K562 (cell line): ENCODE results near the gene TPCN1. TPM values are rescaled to one million over a fixed set of nuclear protein-coding genes. Genes with fewer than 3 reads are reported as not detected.

Source experiments
- ATAC-seq: fragments of 200-7000 bp; cut with Tn5 transposase; 3 replicates; pipeline ENCODE4 v1.9.1; 2020; ENCODE audit warnings: moderate library complexity
- BruUV-seq: library from RNA; stranded (reverse); fragments of 400-500 nt; replicated peaks from 2 replicates; lab custom pipeline; 2021; lab: Mats Ljungman, UMichigan
- CTCF ChIA-PET: fragments of 300-600 bp; formaldehyde crosslinking; extraction: SDS; loops from one replicate; lab custom pipeline; 2021; ENCODE audit warnings: low intra/inter-chr PET ratio; lab: Yijun Ruan, JAX
- POLR2A ChIA-PET: fragments of 300-600, 350-650 bp; sonication (Branson Sonifier 250); formaldehyde crosslinking; extraction: SDS; loops from one replicate; lab custom pipeline; 2021; ENCODE audit warnings: antibody characterized with exemption, inconsistent platforms; lab: Yijun Ruan, JAX
- DNase-seq, 4 experiments: peaks; one replicate each; pipeline versions ENCODE4 v3.0.0 to v3.0.0-alpha.2; 2011 to 2018; ENCODE audit warnings: low spot score in 3 of 4, mixed read lengths in 3 of 4; ENCODE audit errors: extremely low read depth in 1 of 4
- FAIRE-seq: peaks from 2 replicates; lab custom pipeline; 2011; peaks lifted over from hg19 to GRCh38; lab: Jason Lieb, UNC
- H2AFZ ChIP-seq: 2 replicates; pipeline ENCODE4 v1.6.0; 2011; ENCODE audit warnings: low read depth, low read length, control low read depth, inconsistent platforms
- H3K27ac ChIP-seq: fragments of 200-600 bp; 3 replicates; pipeline ENCODE4 v1.8.0; 2011; ENCODE audit warnings: low read depth, mild to moderate bottlenecking, control low read depth, inconsistent platforms, low read length, moderate library complexity, mixed read lengths; ENCODE audit errors: extremely low read depth
- H3K27me3 ChIP-seq, 2 experiments: fragments of 300-600 bp in 1 of 2; 2 replicates in 1 of 2; 3 replicates in 1 of 2; pipeline versions ENCODE4 v1.6.0 to v1.8.0; 2011; ENCODE audit warnings: inconsistent platforms in 2 of 2, low read length in 2 of 2, mild to moderate bottlenecking in 1 of 2, mixed read lengths in 1 of 2, moderate library complexity in 1 of 2; ENCODE audit not compliant: control insufficient read depth in 2 of 2, insufficient read depth in 2 of 2
- H3K36me3 ChIP-seq: fragments of 300-600 bp; 3 replicates; pipeline ENCODE4 v1.8.0; 2011; ENCODE audit warnings: mild to moderate bottlenecking, low read length, inconsistent platforms; ENCODE audit not compliant: control insufficient read depth, insufficient read depth
- H3K4me1 ChIP-seq, 2 experiments: fragments of 200-600 bp in 1 of 2; replicated peaks in 1 of 2; 2 replicates in 1 of 2; 3 replicates in 1 of 2; pipeline versions ENCODE4 v1.5.1 to v1.8.0; 2011; ENCODE audit warnings: inconsistent platforms in 2 of 2, low read length in 2 of 2, mild to moderate bottlenecking in 1 of 2, mixed read lengths in 1 of 2, moderate library complexity in 1 of 2; ENCODE audit not compliant: control insufficient read depth in 2 of 2, insufficient read depth in 2 of 2
- H3K4me2 ChIP-seq: 2 replicates; pipeline ENCODE4 v1.6.1; 2011; ENCODE audit warnings: low read length, control low read depth, inconsistent platforms, mixed read lengths; ENCODE audit not compliant: insufficient read depth
- H3K4me3 ChIP-seq: fragments of 200-600 bp; sonication (generic), shearing (Covaris generic); 2 replicates; pipeline ENCODE4 v1.5.1; 2016; ENCODE audit warnings: control low read depth, inconsistent platforms
- H3K79me2 ChIP-seq: fragments of 200-600 bp; 3 replicates; pipeline ENCODE4 v1.8.0; 2011; ENCODE audit warnings: low read length, inconsistent platforms; ENCODE audit not compliant: control insufficient read depth, insufficient read depth
- H3K9ac ChIP-seq, 2 experiments: 2 replicates each; pipeline versions ENCODE4 v1.6.0 to v1.6.1; 2011; ENCODE audit warnings: low read depth in 2 of 2, low read length in 2 of 2, control low read depth in 1 of 2, inconsistent platforms in 1 of 2, mild to moderate bottlenecking in 1 of 2, mixed read lengths in 1 of 2; ENCODE audit not compliant: insufficient read depth in 1 of 2
- H3K9me1 ChIP-seq: one replicate; pipeline ENCODE4 v1.6.0; 2011; ENCODE audit warnings: inconsistent platforms, mild to moderate bottlenecking, low read length, moderate library complexity; ENCODE audit not compliant: control insufficient read depth, insufficient read depth
- H3K9me3 ChIP-seq: replicated peaks from 2 replicates; pipeline ENCODE4 v1.5.1; 2011; ENCODE audit warnings: low read depth, low read length, inconsistent platforms; ENCODE audit not compliant: control insufficient read depth, insufficient read depth
- H4K20me1 ChIP-seq: replicated peaks from 2 replicates; pipeline ENCODE4 v1.6.1; 2011; ENCODE audit warnings: low read length, inconsistent platforms, mixed read lengths; ENCODE audit not compliant: control insufficient read depth, insufficient read depth
- CAMTA2 ChIP-seq: fragments of 250-450 bp; sonication (Bioruptor Pico); conservative IDR thresholded peaks from 2 replicates; pipeline ENCODE4 v1.5.1; 2022
- EGR1 ChIP-seq: fragments of 450-650 bp; conservative IDR thresholded peaks from 2 replicates; pipeline ENCODE4 v1.6.1; 2017; ENCODE audit warnings: mild to moderate bottlenecking
- TEAD1 ChIP-seq, 2 experiments: fragments of 450-650 bp in 1 of 2; sonication (generic) in 1 of 2; formaldehyde crosslinking; IDR thresholded peaks; 2 replicates each; pipeline versions ENCODE4 v1.4.0 to v1.8.0; 2020 to 2022; ENCODE audit warnings: mild to moderate bottlenecking in 2 of 2, missing genetic modification reagents in 1 of 2
- ZNF224 ChIP-seq: sonication (generic); formaldehyde crosslinking; IDR thresholded peaks from 2 replicates; pipeline ENCODE4 v1.8.0; 2022; ENCODE audit warnings: mild to moderate bottlenecking, missing genetic modification reagents
- WGBS: fragments of 100-300 bp; shearing (Covaris generic); methylation state at CpG from one replicate; pipeline ENCODE4 v1.1.6; 2016; ENCODE audit warnings: low coverage, mixed read lengths; ENCODE audit not compliant: insufficient coverage; ENCODE audit errors: missing lambda C conversion rate; 5-methylcytosine and 5-hydroxymethylcytosine counted together
- in situ Hi-C: fragments of 300-500 bp; cut with MboI; formaldehyde crosslinking; loops from 4 replicates; pipeline ENCODE4 v1.15.0; 2018; ENCODE audit warnings: inconsistent platforms, mixed read lengths
- intact Hi-C: fragments of 100-400 bp; cut with micrococcal nuclease; formaldehyde crosslinking; loops from 2 replicates; pipeline ENCODE4 v1.14.2; 2022
- polyA plus RNA-seq, 8 experiments: library from polyadenylated mRNA; depleted of rRNA in 4 of 8; stranded (reverse) in 5 of 8; unstranded in 3 of 8; fragments of >200 nt; fragmentation: Nextera tagmentation in 2 of 8; fragmentation: Illumina TruSeq in 1 of 8; extraction: Ambion mirVana in 2 of 8; extraction: Trizol in 1 of 8; gene quantifications; 2 replicates each; pipeline versions ENCODE4 v1.2.1 to v1.2.3, GENCODE V29; 2011 to 2014; ENCODE audit warnings: inconsistent platforms in 1 of 8, missing spikeins in 1 of 8
- total RNA-seq, 7 experiments: library from RNA; depleted of rRNA in 6 of 7; stranded (reverse); fragments of >200 nt in 6 of 7; fragmentation: Illumina TruSeq in 2 of 7; extraction: Trizol in 2 of 7; gene quantifications; 2 replicates each; pipeline versions ENCODE4 v1.2.1 to v1.2.3, GENCODE V29; 2011 to 2021; ENCODE audit warnings: low replicate concordance in 1 of 7
- TF ChIP-seq, protein P1 (sequence below): fragments of 450-650 bp; IDR thresholded peaks from 2 replicates; pipeline ENCODE4 v1.6.1; 2017; ENCODE audit warnings: antibody characterized with exemption, mild to moderate bottlenecking
- TF ChIP-seq, protein P2 (sequence below): fragments of 450-650 bp; IDR thresholded peaks from 2 replicates; pipeline ENCODE4 v1.6.1; 2016; ENCODE audit warnings: mild to moderate bottlenecking, moderate library complexity

The TPCN1 gene
- total and polyA plus RNA-seq, 9 of the 15 experiments (the other 6 are each of a cell fraction or from before 2014, with no cell fraction given) = 0.80 to 23.8 (median 7.4) TPM

DNA sequence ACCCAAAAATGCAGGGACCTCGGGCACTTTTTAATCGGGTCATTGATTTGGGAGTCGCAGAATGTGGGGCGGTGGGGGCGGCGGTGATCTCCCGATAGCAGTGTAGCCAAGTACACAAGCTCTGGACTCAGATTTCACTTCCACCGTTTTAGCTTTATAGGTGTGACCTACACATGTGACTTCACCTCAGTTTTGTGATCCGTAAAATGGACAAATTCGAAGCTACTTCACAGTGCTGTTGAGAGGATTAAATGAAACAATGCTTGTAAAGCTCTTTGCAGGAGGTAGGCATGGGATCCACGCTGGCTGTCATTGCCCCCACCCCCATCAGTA lies 35.3 kb upstream of the TPCN1 start:
- H3K4me3 ChIP-seq = peak overlapping the region; percentile 91
- WGBS = 2% methylated on average over 11 of the region's 11 CpGs
- peaks cover 70% of the 10 kb centered on the region for H3K79me2 ChIP-seq
- H3K9me3 ChIP-seq = no peaks in the 10 kb centered on the region
- H4K20me1 ChIP-seq = no peaks in the 10 kb centered on the region; the same call in 1 of the 2 replicates
- peaks cover 55% of the 10 kb centered on the region for H3K36me3 ChIP-seq
- CTCF ChIA-PET = no interaction called here
- POLR2A ChIA-PET = interaction anchor here (0.5 to 1.4 kb wide), 5 partner anchors 10 to 1003 kb away, joined by 3 to 4 read pairs (median 3); no protein-coding TSS in a partner anchor
- FAIRE-seq (no peak), DNase-seq (peak in 1 of 4 experiments; percentile 65), ATAC-seq (peak; percentile 1; the same call in 2 of the 3 replicates)
- peaks cover 33 to 38% of the 10 kb centered on the region in 2 experiments; a peak in 4 of 5 replicates for H3K4me1 ChIP-seq
- H3K27ac ChIP-seq = peak overlapping the region; percentile 97
- intact Hi-C loops = no loop called here
- no peaks in the 10 kb centered on the region for H3K9me1 ChIP-seq
- peak overlapping the region; percentile 97 for H2AFZ ChIP-seq
- no peaks in the 10 kb centered on the region for H3K27me3 ChIP-seq
- BruUV-seq = no TSS peak
- in situ Hi-C loops = loop anchor here (25.0 kb wide), 1 partner anchor 226 kb away; the partner anchor contains the start of genes SDS and SDSL
- peak overlapping the region; percentile 96 to 100 for H3K9ac ChIP-seq
- peak overlapping the region; percentile 84 for H3K4me2 ChIP-seq
- TF ChIP-seq EGR1 (peak; percentile 25; the same call in 1 of the 2 replicates), CAMTA2 (CRISPR knock-in tag) (no peak), ZNF224 (CRISPR knock-in tag) (no peak), TEAD1 (CRISPR knock-in tag; IDR thresholded peaks at IDR 0.05) (0 out of 4 replicates have a peak, but pooled peaks of 1 of the 2 experiments have one; percentile 16)
- TF ChIP-seq, protein P1, sequence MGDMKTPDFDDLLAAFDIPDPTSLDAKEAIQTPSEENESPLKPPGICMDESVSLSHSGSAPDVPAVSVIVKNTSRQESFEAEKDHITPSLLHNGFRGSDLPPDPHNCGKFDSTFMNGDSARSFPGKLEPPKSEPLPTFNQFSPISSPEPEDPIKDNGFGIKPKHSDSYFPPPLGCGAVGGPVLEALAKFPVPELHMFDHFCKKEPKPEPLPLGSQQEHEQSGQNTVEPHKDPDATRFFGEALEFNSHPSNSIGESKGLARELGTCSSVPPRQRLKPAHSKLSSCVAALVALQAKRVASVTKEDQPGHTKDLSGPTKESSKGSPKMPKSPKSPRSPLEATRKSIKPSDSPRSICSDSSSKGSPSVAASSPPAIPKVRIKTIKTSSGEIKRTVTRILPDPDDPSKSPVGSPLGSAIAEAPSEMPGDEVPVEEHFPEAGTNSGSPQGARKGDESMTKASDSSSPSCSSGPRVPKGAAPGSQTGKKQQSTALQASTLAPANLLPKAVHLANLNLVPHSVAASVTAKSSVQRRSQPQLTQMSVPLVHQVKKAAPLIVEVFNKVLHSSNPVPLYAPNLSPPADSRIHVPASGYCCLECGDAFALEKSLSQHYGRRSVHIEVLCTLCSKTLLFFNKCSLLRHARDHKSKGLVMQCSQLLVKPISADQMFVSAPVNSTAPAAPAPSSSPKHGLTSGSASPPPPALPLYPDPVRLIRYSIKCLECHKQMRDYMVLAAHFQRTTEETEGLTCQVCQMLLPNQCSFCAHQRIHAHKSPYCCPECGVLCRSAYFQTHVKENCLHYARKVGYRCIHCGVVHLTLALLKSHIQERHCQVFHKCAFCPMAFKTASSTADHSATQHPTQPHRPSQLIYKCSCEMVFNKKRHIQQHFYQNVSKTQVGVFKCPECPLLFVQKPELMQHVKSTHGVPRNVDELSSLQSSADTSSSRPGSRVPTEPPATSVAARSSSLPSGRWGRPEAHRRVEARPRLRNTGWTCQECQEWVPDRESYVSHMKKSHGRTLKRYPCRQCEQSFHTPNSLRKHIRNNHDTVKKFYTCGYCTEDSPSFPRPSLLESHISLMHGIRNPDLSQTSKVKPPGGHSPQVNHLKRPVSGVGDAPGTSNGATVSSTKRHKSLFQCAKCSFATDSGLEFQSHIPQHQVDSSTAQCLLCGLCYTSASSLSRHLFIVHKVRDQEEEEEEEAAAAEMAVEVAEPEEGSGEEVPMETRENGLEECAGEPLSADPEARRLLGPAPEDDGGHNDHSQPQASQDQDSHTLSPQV = no peak
- TF ChIP-seq, protein P2, sequence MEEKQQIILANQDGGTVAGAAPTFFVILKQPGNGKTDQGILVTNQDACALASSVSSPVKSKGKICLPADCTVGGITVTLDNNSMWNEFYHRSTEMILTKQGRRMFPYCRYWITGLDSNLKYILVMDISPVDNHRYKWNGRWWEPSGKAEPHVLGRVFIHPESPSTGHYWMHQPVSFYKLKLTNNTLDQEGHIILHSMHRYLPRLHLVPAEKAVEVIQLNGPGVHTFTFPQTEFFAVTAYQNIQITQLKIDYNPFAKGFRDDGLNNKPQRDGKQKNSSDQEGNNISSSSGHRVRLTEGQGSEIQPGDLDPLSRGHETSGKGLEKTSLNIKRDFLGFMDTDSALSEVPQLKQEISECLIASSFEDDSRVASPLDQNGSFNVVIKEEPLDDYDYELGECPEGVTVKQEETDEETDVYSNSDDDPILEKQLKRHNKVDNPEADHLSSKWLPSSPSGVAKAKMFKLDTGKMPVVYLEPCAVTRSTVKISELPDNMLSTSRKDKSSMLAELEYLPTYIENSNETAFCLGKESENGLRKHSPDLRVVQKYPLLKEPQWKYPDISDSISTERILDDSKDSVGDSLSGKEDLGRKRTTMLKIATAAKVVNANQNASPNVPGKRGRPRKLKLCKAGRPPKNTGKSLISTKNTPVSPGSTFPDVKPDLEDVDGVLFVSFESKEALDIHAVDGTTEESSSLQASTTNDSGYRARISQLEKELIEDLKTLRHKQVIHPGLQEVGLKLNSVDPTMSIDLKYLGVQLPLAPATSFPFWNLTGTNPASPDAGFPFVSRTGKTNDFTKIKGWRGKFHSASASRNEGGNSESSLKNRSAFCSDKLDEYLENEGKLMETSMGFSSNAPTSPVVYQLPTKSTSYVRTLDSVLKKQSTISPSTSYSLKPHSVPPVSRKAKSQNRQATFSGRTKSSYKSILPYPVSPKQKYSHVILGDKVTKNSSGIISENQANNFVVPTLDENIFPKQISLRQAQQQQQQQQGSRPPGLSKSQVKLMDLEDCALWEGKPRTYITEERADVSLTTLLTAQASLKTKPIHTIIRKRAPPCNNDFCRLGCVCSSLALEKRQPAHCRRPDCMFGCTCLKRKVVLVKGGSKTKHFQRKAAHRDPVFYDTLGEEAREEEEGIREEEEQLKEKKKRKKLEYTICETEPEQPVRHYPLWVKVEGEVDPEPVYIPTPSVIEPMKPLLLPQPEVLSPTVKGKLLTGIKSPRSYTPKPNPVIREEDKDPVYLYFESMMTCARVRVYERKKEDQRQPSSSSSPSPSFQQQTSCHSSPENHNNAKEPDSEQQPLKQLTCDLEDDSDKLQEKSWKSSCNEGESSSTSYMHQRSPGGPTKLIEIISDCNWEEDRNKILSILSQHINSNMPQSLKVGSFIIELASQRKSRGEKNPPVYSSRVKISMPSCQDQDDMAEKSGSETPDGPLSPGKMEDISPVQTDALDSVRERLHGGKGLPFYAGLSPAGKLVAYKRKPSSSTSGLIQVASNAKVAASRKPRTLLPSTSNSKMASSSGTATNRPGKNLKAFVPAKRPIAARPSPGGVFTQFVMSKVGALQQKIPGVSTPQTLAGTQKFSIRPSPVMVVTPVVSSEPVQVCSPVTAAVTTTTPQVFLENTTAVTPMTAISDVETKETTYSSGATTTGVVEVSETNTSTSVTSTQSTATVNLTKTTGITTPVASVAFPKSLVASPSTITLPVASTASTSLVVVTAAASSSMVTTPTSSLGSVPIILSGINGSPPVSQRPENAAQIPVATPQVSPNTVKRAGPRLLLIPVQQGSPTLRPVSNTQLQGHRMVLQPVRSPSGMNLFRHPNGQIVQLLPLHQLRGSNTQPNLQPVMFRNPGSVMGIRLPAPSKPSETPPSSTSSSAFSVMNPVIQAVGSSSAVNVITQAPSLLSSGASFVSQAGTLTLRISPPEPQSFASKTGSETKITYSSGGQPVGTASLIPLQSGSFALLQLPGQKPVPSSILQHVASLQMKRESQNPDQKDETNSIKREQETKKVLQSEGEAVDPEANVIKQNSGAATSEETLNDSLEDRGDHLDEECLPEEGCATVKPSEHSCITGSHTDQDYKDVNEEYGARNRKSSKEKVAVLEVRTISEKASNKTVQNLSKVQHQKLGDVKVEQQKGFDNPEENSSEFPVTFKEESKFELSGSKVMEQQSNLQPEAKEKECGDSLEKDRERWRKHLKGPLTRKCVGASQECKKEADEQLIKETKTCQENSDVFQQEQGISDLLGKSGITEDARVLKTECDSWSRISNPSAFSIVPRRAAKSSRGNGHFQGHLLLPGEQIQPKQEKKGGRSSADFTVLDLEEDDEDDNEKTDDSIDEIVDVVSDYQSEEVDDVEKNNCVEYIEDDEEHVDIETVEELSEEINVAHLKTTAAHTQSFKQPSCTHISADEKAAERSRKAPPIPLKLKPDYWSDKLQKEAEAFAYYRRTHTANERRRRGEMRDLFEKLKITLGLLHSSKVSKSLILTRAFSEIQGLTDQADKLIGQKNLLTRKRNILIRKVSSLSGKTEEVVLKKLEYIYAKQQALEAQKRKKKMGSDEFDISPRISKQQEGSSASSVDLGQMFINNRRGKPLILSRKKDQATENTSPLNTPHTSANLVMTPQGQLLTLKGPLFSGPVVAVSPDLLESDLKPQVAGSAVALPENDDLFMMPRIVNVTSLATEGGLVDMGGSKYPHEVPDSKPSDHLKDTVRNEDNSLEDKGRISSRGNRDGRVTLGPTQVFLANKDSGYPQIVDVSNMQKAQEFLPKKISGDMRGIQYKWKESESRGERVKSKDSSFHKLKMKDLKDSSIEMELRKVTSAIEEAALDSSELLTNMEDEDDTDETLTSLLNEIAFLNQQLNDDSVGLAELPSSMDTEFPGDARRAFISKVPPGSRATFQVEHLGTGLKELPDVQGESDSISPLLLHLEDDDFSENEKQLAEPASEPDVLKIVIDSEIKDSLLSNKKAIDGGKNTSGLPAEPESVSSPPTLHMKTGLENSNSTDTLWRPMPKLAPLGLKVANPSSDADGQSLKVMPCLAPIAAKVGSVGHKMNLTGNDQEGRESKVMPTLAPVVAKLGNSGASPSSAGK = no peak; the same call in 1 of the 2 replicates
